ENCODE results near the gene LRIT1.

The LRIT1 gene

GRCh38 chr10:84262190-84262956, 21.0 kb upstream of the LRIT1 start:
- DNase-seq (ENCODE audit: low read depth), result no peak
- no peak for TF ChIP-seq CTCF (IDR thresholded peaks at IDR 0.05; ENCODE audit: insufficient read depth, low read depth, low read length, missing control alignments)
- H3K4me3 ChIP-seq (ENCODE audit: low read depth, low read length), result no peak overlapping the region

GRCh38 chr10:84261236-84261915, 20.0 kb upstream of the LRIT1 start:
- no peak for DNase-seq (ENCODE audit: low read depth)
- no peak for TF ChIP-seq CTCF (IDR thresholded peaks at IDR 0.05; ENCODE audit: insufficient read depth, low read depth, low read length, missing control alignments)
- H3K4me3 ChIP-seq (ENCODE audit: low read depth, low read length), result no peak overlapping the region

GRCh38 chr10:84258034-84258695, 16.8 kb upstream of the LRIT1 start:
- H3K4me3 ChIP-seq (ENCODE audit: low read depth, low read length), result no peak overlapping the region
- no peak for DNase-seq (ENCODE audit: low read depth)
- TF ChIP-seq CTCF (IDR thresholded peaks at IDR 0.05; ENCODE audit: insufficient read depth, low read depth, low read length, missing control alignments), result no peak

- H3K4me3 ChIP-seq (ENCODE audit: low read depth, low read length), result no peak overlapping the region
- no peak for DNase-seq (ENCODE audit: low read depth)
Observed at GRCh38 chr10:84257343-84258020, 16.1 kb upstream of the LRIT1 start.

GRCh38 chr10:84256510-84257342, 15.4 kb upstream of the LRIT1 start:
- peak; percentile 49 for DNase-seq (ENCODE audit: low read depth)
- TF ChIP-seq CTCF (IDR thresholded peaks at IDR 0.05; ENCODE audit: insufficient read depth, low read depth, low read length, missing control alignments), result peak; percentile 59
- H3K4me3 ChIP-seq (ENCODE audit: low read depth, low read length), result no peak overlapping the region

More at GRCh38 chr10:84257343-84258020, 16.1 kb upstream of the LRIT1 start:
- no peak for TF ChIP-seq CTCF (IDR thresholded peaks at IDR 0.05; ENCODE audit: insufficient read depth, low read depth, low read length, missing control alignments)
